Dedifferentiated amniotic fluid mesenchymal stem cell (primary cell): ENCODE data around the gene HSD17B10.
"Not testable (repeated sequence)": the region's sequence is repeated elsewhere in the genome, so short reads cannot be mapped to it uniquely, and the experiment has no call there.

Source experiments
- DNase-seq: peaks from one replicate; pipeline ENCODE4 v3.0.0-alpha.2; 2016; ENCODE audit errors: extremely low spot score

Gene HSD17B10

DNA sequence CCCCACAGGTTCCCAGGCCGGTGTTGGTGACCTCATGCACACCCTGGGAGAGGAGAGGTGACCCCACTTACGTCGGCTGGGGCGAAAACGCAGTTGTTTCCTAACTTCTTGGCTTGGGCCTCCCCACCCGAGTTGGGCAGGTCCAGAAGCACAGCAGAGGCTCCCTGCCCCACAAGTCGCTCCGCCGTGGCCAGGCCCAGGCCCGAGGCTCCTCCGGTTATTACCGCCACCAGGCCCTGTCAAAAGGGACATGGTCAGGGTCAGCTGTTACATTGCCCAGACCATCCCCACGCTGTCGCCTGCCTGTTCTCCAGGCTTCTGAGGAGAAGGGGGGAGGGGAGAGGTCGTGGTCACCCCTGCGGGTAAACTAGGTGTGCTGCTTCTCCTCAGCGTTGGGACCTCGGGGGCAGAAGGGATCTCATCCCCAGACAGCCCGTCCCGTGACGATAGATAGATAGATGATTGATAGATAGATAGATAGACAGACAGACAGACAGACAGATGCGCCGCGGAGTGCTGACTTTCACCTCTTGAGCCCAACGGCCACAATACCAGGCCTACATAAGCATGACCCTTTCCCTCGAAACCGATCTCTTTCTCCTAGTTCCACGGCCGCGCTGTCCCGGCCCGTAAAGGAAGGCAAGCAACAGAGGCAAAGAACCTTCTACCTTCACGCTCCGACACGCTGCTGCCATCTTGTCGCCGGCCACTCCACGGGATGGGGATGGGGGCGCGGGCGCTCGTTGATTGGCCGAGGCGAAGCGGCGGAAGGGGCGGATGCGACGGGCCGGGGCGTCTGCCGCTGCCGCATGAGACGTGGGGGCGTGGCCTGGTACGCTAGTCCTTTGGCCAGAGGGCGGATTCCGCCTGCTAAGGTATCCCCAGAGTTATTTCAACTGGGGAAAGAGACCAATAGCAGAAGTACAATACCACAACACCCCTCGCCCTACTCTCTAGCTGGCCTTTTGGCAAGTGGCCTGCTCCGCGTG is at the start of gene HSD17B10:
Gene HSD17B10, minus strand, starts transcription at position 720 of the 989 bp plus-strand sequence. Its CDS starts 25 bp downstream, at position 695.
- DNase-seq = peak; percentile 69

DNA sequence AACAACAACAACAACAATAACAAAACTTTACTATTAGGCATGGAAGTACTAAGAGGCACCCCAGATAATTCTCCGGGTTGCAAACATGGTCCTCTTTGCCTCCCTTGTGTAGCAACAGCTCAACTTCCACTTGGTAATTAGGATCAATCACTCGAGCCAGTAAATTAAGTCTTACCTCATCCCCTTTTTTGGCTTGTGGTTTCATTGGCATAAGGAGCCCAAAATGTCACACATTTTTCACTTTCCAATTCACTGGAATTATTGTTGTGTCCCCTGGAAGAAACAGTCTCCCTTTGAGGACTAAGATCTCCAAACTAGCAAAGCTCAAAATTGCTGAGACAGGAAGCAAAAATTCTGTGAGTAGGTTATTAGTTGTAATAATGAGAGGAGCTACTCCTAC is 49.2 kb upstream of the HSD17B10 start:
- DNase-seq = no peak

DNA sequence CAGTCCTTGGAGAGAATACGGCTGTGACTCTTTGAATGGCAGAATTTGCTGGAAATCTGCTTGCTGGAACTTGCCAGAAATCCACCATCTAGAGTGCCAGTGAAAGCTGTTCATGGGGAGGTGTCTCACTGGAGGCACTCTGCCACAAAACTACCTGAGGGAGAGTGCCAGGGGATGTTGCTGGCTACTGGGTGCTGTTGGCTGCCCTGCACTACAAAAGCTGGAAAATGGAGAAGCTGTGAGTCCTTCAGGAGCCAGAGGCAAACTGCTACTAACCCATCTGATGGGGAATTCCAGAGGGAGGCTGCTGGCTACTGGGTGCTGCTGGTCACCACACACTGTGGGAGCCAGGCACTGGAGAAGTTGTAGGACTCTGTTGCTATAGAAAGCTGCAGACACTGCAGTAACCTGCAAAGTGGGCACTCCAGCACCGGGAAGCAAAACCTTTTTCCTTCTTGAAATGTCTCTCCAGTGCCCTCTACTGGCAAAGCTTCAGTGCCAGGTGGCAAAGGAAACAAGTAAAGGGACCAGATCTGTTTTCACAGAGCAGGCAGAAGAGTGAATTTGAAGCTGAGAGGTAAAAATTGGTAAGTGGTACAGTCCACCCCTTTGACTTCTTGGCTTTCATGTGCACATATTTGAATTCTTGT is 47.8 kb upstream of the HSD17B10 start:
- DNase-seq = peak; percentile 51

DNA sequence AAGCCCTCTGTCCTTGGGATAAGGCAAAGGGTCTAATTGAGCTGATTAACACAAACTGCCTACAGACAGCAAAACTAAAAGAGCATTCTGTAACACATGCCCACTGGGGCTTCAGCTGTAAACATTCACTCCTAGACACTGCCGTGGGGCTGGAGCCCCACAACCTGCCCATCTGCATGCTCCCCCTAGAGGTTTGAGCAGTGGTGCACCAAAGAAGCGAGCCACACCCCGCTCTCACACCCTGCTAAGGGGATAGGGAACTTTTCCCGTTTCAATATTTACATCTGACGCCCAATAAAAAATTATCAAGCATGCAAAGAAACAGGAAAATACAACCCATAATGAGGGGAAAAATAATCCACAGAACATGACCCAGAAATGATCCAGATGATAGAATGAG is 46.9 kb upstream of the HSD17B10 start:
- no peak for DNase-seq

DNA sequence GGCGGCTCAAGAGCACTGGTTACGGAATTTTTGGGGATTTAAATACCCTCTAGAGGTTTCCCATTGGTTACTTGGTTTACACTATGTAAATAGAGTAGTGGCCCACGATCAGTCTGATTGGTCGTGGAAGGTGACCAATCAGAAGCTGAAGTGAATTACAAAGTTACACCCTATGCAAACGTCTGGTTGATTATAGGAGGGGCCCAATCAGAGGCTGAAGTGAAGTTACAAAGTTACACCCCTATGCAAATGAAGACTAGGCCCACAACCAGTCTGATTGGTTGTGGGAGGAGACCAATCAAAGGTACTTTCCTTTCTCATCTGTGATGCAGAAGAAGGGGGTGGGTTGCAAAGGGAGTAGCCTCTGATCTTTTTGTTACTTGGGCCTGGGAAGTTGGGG is 45.1 kb upstream of the HSD17B10 start:
- DNase-seq = no peak

DNA sequence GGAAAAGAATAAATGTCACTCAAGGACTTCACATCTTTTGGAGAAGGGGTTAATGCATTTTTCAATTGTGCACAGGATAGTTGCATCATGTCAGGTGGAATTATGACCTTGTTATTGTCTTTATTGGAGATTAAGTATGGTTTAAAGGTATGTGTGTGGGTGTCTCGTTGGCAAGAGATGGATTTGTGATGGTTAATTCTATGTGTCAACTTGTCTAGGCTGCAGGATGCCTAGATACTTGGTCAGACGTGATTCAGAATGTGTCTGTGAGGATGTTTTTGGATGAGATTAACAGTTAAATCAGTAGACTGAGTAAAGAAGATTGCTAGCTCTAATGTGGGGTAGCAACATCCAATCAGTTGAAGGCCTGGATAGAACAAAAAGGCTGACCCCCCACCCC is 42.2 kb upstream of the HSD17B10 start:
- no peak for DNase-seq

DNA sequence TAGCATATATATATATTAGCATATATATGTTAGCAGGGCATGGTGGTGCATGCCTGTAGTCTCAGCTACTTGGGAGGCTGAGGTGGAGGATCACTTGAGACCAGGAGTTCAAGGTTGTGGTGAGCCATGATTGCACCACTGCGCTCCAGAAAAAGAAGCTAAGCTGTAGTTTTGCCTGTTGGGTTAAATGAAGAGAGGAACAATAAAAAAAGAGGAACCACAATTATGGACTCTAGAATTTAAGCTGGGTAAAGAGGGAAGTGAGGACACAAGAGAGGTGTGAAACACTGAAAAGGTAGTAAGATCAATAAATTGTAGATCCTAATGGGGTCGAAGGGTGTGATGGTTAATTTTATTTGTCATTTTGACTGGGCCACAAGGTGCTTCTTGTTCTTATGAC is 40.5 kb upstream of the HSD17B10 start:
- no peak for DNase-seq

DNA sequence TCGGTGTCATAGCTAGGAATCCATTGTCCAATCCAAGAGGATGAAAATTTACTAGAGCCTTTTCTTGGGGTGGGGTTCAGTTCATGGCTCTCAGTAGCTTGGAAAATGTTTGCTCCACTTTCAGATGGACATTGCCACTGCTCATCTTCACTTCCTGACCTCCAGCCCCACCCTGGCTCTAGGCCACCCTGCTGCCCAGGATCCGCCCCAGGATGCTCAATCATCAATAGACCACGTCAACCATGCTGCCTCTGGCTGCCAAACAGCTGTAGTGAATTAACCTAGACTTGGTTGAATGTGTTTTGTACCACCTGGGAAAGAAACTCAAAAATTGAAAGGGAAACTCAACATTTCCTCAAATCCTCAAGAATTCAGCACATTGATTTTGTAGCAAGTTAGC is 37.2 kb upstream of the HSD17B10 start:
- DNase-seq = no peak

DNA sequence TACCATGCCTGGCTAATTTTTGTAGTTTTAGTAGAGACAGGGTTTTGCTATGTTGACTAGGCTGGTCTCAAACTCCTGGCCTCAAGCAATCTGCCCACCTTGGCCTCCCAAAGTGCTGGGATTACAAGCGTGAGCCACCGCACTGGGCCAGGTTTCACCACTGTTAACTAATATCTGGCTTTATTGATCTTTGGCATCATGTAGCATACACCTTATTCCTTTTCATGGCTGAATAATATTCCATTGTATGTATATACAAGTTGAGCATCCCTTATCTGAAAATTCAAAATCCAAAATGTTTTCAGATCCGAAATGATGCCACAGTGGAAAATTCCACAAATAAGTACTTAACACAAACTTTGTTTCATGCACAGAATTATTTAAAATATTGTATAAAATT is 34.5 kb upstream of the HSD17B10 start:
- DNase-seq = not testable (repeated sequence)

DNA sequence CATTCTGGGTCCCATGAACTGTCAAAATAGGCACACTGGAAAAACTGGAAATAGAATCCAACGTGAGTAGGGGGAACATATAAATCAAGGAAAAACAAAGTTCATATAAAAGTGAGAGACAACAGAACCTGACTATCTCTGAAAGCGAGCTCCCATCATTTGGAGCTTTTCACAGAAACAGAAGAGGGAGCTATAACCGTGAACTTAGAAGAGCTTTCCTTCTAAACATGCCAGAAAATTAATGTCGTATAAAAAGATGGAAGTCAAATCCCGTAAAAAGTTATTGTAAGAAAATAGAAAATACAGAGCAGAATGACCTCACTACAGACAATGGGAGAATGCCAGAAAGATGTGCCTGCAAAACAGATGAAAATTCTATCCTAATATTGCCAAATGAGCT is 23.9 kb upstream of the HSD17B10 start:
- DNase-seq = no peak

DNA sequence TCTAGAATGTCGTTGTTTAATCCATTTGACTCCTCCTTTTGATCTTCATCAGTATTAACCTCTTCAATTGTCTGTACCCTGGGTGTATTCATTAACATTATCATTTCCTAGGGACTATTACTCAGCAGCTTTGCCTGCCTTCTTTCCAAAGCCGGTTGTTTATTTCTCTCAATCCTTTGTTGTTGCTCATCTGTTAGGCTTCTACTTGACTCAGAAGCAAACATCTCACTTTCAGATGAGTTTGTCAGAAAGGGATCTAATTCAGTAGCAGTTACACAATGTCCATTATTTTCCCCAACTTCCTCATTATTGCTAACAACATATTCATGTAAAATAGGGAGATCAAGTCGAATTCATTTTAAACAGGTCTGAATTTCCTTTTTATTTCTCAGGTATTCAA is 22.1 kb upstream of the HSD17B10 start:
- DNase-seq = peak; percentile 51

DNA sequence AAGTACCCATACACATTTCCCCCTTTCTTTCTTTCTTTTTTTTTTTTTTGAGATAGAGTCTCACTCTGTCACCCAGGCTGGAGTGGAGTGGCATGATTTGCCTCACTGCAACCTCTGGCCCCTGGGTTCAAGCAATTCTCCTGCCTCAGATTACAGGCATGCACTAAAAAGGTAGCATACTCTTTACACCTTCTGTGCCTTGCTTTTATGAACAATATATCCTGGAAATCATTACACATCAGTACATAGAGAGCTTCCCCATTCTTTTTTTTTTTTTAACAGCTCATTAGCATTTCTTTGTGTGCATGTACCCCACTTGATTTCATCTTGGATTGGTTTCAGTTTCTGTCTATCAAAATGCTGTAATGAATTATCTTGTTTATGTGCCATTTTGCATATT is 18.6 kb upstream of the HSD17B10 start:
- no peak for DNase-seq

DNA sequence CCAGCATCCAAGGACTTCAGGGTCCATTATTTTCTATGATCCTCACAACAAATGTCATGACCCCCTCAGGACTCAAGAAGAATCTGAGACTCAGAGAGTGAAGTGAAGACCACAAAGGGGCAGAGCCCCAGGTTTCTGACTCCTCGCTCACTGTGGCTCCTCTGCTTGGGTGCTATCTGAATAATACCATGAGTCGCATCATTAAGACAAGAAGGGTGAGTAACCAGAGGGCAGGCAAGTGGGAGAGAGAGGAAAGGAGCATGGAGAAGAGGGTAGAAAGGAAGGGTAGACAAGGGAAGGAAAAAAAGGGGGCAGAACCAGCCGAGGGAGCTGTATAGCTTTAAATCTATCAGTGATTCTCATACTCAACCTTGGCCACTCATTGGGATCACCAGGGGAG is 15.5 kb upstream of the HSD17B10 start:
- DNase-seq = no peak

DNA sequence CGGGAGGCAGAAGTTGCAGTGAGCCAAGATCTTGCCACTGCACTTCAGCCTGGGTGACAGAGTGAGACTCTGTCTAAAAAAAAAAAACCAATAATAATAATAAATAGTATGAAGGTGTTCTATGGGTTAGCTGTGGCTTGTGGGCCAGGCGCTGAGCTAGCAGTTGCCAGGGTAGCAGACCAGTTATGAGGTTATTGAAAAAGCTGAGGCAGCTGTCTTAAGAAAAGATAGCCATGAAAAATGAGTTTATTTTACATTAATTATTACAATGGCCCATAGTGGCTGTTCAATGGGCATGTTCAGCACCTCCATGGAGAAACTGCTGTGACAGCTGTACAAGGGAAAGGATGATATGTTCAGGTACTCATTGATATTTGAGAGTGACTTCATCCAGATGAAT is 13.3 kb upstream of the HSD17B10 start:
- no peak for DNase-seq

DNA sequence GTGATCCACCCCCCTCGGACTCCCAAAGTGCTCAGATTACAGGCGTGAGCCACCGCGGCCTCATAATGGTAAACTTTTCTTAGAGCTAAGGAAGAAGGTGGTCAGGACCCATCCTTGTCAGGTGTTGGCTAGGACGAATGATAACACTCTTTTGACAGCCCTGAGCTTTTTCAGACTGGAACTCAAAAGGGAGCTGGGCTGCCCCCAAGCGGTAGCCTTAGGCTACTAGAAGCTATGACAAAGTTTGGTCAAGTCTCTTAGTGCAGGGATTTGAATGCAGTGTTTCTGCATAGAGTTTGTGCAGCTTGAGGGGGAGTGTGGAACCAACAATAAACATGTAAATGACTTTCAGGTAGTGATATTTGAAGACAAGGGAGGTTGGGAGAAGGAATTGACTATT is 11.8 kb upstream of the HSD17B10 start:
- no peak for DNase-seq

DNA sequence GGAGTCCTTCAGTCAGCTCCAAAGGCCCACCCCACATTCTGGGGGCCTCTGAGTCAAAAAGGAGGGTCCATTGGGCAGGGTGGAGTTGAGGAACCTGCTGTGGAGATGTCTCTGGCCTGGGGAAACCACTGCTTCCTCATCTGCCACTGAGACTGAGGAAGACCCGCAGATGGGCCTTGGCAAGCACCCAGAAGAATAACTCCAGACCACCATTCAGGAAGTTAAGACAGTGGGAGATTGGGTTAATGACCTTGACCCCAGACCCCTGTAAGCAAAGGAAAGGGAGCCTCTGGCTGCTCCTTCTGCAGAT is 8.1 kb upstream of the HSD17B10 start:
- no peak for DNase-seq

DNA sequence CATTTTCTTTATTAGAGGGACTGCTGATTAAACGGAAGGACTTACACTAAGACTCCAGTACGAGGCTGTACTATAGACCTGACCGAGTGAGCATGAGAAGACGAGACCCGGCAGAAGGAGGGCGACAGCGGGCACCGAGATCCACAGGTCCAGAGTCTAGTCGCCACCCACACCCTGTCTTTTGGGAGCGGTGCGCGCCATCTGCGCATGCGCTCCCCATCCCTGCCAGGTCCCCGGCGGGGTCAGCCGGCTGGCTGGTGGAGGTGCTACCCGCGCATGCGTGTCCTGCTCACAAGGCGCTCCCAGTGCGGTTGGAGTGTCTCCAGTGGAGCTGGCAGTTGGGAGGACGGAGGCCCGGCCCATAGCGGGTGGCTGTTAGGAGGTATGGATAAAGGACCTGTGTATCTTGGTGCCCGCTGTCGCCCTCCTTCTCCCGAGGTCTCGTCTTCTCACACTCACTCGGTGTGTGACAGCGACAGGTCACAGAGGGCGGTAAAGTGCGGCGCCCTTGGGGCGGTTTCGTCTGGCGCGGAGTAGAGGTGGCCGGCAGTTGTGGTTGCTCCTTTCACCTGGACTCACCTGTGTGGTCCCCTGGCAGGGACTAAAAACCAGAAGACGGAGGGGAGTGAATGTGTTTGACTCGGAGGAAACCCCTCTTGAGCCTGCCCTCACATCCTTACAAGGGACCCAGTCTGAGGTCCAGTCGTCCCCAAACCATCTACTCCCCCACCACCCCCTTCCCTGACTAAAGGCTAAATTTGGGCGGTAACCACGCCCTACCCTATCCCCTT is 7.6 kb upstream of the HSD17B10 start:
- peak; percentile 26 for DNase-seq

DNA sequence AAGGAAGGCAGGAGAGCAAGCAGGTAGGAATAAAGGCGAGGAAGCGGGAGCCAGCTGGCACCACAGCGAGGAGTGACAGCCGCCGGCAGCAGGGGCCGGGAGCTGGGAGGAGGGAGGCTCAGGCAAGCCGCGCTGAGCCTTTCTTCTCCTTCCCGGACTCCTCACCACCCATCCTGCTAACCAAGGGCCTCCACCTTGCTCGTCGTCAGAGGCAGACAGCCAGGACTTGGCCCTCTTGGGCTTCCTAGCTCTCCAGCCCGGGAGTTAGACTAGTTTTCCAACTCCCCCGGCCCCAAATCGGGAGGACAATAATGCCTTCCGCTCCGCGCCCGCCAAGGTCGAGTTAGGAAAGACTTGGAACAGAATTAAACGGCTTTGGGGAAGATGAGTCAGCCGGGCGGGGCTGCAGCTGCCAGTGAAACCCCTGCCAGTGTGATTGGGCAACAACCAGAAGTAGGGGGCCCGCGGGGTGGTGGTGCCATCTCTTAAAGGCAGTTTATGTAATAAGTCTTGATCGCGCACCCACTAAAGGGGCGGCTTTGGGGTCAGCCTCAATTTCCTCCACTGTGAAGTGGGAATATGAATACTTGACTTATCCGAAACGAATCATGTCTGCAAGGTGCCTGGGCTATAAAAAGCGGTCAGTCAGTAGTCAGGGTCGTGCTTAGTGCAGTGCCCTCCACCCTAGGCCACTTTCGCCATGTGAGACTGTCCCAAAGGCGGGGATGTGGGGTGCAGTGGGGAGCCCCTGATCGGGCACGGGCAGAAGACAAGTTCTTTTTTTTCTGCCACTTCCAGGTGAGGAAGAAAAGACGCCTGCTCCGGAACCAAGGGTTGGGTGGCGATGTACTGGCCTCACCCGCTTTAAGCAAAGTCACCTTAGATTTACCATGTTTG is 6.7 kb upstream of the HSD17B10 start:
- DNase-seq = peak; percentile 32

DNA sequence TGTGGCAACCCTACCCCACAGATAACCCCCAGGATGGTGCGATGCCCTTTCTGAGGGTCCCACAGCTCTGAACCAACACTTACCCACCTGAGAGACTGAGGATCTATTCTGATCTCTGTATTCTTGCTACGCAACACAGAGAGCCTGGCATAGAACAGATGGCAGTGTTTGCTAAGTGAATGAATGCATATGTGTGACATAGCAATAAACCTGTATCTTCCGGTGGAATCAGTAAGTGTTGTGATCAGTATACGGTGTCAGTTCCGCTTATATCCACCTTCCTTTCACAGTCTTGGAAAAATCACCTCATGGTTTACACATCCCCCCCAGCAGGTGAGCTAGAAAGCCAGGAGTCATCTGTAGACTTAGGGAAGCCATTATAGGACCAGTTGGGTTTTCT is 5.9 kb upstream of the HSD17B10 start:
- no peak for DNase-seq

DNA sequence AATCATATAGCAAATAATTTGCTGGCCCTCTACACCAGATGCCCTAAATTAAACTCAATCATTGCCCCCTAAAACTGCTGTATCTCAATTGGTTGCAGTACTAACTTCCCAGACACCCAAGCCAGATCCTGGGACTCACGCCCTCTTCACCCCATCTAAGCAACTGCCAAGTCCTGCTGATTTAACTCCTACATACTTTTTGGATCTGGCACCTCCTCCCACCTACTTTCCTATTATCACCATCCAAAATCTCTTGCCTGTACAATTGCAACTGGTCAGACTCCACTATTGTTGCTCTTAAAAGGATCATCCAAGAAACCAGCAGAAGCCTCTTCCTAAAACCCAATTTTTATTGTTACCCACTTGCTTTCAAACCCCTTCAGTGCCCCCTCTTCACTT is 4.7 kb upstream of the HSD17B10 start:
- no peak for DNase-seq

DNA sequence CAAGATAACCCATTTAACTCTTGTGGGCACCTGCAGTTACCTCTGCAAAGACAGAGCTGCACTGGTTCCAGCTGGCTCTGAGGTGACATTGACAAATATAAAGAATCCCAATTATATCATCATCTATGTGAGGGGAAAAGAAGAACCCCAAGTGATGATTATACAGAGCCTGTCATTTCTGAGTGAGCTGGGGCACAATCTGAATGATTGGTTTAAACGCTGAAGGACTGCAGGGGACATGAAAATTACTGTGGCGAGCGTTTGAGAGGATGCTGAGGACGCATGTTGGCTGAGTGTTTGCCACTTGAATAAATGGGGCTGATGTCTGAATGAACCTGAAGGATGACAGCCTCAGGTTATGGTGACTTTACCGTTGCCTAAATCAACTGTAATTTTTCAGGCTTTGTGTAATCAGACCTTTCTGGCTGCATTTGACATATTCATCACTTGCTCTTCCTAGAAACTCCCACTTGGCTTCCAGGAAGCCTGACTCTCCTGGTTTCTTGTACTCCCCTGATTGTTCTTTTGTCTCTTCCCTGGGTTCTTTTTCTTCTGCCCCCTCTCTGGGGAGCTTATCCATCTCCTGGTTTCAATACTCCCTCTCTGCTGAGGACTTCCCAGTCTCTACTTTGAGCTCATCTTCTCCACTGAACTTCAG is 4.1 kb upstream of the HSD17B10 start:
- no peak for DNase-seq
